Left lung (tissue), 10 donors: ENCODE data around the gene DLGAP1. TPM values are rescaled to one million over a fixed set of nuclear protein-coding genes. Genes with fewer than 3 reads are reported as not detected.

Experiments used
- ATAC-seq: fragments of 200-7000 bp; cut with Tn5 transposase; one replicate; pipeline ENCODE4 v1.9.1; 2020; ENCODE audit warnings: moderate library complexity
- DNase-seq, 4 donors: peaks; one replicate each; pipeline ENCODE4 v3.0.0-alpha.2; 2013 to 2020
- H3K27ac ChIP-seq, 2 donors: fragments of 200-600 bp; sonication (generic) in 1 of 2; one replicate each; pipeline versions ENCODE4 v1.5.0 to v1.8.0; 2020 to 2021
- H3K27me3 ChIP-seq, 2 donors: fragments of 200-600 bp; sonication (generic) in 1 of 2; one replicate each; pipeline versions ENCODE4 v1.5.0 to v1.8.0; 2020 to 2021
- H3K36me3 ChIP-seq, 2 donors: fragments of 200-600 bp; sonication (generic) in 1 of 2; one replicate each; pipeline versions ENCODE4 v1.5.0 to v1.8.0; 2020 to 2021
- H3K4me1 ChIP-seq, 2 donors: fragments of 200-600 bp; one replicate each; pipeline ENCODE4 v1.8.0; 2021
- H3K4me3 ChIP-seq, 2 donors: fragments of 200-600 bp; sonication (generic) in 1 of 2; one replicate each; pipeline versions ENCODE4 v1.5.0 to v1.8.0; 2020 to 2021; ENCODE audit warnings: mild to moderate bottlenecking in 1 of 2
- H3K9me3 ChIP-seq, 2 donors: fragments of 200-600 bp; sonication (generic) in 1 of 2; one replicate each; pipeline versions ENCODE4 v1.5.0 to v1.8.0; 2020 to 2021
- CTCF ChIP-seq, 2 donors: fragments of 200-600 bp; sonication (generic) in 1 of 2; IDR thresholded peaks; one replicate each; pipeline versions ENCODE4 v1.5.0 to v1.8.0; 2021; ENCODE audit warnings: antibody characterized with exemption in 2 of 2
- intact Hi-C, 2 donors: fragments of 100-400 bp; cut with DNase I; formaldehyde crosslinking; loops; one replicate each; pipeline versions ENCODE4 v1.11.2 to v1.14.2; 2022
- polyA plus RNA-seq, 6 donors: library from polyadenylated mRNA; unstranded; fragments of 120-200 nt; gene quantifications; one replicate each; pipeline ENCODE4 v1.2.1, GENCODE V29; 2013; ENCODE audit not compliant: insufficient read length in 6 of 6
- total RNA-seq, 2 donors: library from RNA; stranded (reverse); fragmentation: NEBNext Ultra II Directional; extraction: Animal tissue kit (Norgen Biotek cat#: 25700); gene quantifications; one replicate each; pipeline ENCODE4 v1.2.1, GENCODE V29; 2021
- donor health status: DM: no; HTN: yes; CAD: no.
- donor health status: DM: no; HTN: no; CAD: no.

The DLGAP1 gene
- total and polyA plus RNA-seq, 8 donors: 1.6 to 4.0 (median 2.1) TPM

DNA sequence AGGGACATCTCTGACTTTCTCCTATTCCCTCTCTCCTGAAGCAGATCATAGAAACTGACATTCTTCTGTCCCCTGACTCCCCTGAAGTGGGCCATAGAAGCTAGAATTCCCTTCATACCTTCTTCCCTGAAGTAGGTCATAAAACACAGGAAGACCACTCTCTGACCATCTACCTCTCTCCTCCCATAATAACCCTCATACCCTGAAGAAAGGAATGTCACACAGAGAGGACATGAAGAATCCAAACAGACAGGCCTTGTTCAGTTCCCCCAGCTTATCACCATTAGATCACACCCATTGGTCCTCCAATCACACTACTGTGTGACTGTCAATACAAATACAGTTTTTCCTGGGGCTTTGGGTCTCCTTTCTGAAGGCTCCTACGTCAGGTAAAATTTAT lies 347.1 kb downstream of the DLGAP1 start:
- Histone ChIP-seq H3K27me3 (no peaks in the 10 kb centered on the region), H3K36me3 (no peaks in the 10 kb centered on the region), H3K9me3 (no peaks in the 10 kb centered on the region), H3K4me1 (no peaks in the 10 kb centered on the region), H3K4me3 (no peak overlapping the region), H3K27ac (no peak overlapping the region)
- ATAC-seq (no peak), DNase-seq (no peak)
- intact Hi-C loops: loop anchor here in 1 of 2 donors (10.0 kb wide), 1 partner anchor 947 kb away; no protein-coding TSS in a partner anchor
- TF ChIP-seq CTCF (IDR thresholded peaks at IDR 0.05): no peak

- Histone ChIP-seq H3K9me3 (no peaks in the 10 kb centered on the region), H3K36me3 (no peaks in the 10 kb centered on the region), H3K4me1 (no peaks in the 10 kb centered on the region), H3K27ac (no peak overlapping the region), H3K27me3 (no peaks in the 10 kb centered on the region), H3K4me3 (no peak overlapping the region)
- TF ChIP-seq CTCF (IDR thresholded peaks at IDR 0.05): no peak
- ATAC-seq: no peak
- no peak for DNase-seq
- intact Hi-C loops: loop anchor here in 1 of 2 donors (10.0 kb wide), 1 partner anchor 948 kb away; no protein-coding TSS in a partner anchor
These were observed 348.0 kb downstream of the DLGAP1 start for GRCh38 chr18:4107049-4107467.

DNA sequence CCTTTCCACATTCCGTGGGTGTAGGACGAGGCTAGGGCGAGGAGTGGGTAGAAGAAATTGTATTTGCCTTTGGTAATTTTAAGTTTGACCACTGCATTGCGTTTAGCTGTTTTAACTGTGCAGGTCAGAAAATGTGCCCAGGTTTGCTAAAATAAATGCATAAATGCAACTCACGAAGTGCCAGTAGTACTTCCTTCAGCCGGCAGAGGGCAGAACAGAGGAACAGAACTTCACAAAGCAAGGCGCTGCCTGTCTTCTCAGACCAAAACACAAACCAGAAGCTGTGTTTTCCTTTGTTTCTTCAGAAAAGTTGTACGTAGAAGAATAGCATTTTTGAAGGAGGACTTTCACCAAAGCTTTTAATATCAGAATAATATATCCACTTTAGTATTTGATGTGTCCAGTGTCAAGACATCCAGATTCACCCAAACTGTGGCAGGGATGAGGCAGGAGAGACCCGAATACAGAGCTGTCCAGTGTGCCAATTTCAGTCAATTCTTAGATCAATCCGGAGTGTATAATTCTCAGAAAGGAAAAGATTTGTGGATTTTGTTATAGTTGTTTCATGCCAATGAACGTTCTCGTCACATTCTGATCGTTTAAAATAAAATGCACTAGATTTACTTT lies 348.6 kb downstream of the DLGAP1 start:
- Histone ChIP-seq H3K4me1 (no peaks in the 10 kb centered on the region), H3K9me3 (no peaks in the 10 kb centered on the region), H3K27me3 (no peaks in the 10 kb centered on the region), H3K4me3 (no peak overlapping the region), H3K36me3 (no peaks in the 10 kb centered on the region), H3K27ac (no peak overlapping the region)
- intact Hi-C loops: loop anchor here in 1 of 2 donors (10.0 kb wide), 1 partner anchor 948 kb away; no protein-coding TSS in a partner anchor
- ATAC-seq (peak; percentile 91), DNase-seq (peak in 3 of 4 donors; percentile 36 to 68 (median 48))
- TF ChIP-seq CTCF (IDR thresholded peaks at IDR 0.05): peak; percentile 70 to 73

- TF ChIP-seq CTCF (IDR thresholded peaks at IDR 0.05): no peak
- H3K9me3 ChIP-seq: peaks cover 0 to 6% of the 10 kb centered on the region in 2 donors
- intact Hi-C loops: loop anchor here in 1 of 2 donors (10.0 kb wide), 1 partner anchor 952 kb away; no protein-coding TSS in a partner anchor
- no peaks in the 10 kb centered on the region for H3K4me1 ChIP-seq
- ATAC-seq (no peak), DNase-seq (no peak)
- no peaks in the 10 kb centered on the region for H3K36me3 ChIP-seq
- no peak overlapping the region for H3K27ac ChIP-seq
- no peak overlapping the region for H3K4me3 ChIP-seq
- no peaks in the 10 kb centered on the region for H3K27me3 ChIP-seq
These were observed 352.2 kb downstream of the DLGAP1 start for GRCh38 chr18:4102901-4103300.

DNA sequence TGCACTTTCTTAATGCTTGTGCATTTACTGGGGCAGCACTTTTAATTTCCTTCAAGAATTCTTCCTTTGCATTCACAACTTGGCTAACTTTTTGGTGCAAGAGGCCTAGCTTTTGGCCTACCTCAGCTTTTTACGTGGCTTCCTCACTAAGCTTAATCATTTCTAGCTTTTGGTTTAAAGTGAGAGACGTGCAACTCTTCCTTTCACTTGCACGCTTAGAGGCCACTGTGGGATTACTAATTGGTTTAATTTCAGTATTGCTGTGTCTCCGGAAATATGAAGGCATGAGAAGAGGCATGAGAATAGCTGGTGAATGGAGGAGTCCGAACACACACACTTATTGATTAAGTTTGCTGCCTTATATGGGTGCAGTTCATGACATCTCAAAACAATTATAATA lies 354.1 kb downstream of the DLGAP1 start:
- no peak overlapping the region for H3K27ac ChIP-seq
- intact Hi-C loops: loop anchor here in 1 of 2 donors (10.0 kb wide), 1 partner anchor 954 kb away; no protein-coding TSS in a partner anchor
- DNase-seq (no peak), ATAC-seq (no peak)
- peaks cover 0 to 6% of the 10 kb centered on the region in 2 donors for H3K9me3 ChIP-seq
- no peak for TF ChIP-seq CTCF (IDR thresholded peaks at IDR 0.05)
- no peaks in the 10 kb centered on the region for H3K27me3 ChIP-seq
- no peak overlapping the region for H3K4me3 ChIP-seq
- H3K36me3 ChIP-seq: no peaks in the 10 kb centered on the region
- no peaks in the 10 kb centered on the region for H3K4me1 ChIP-seq
